ENCODE results near the gene TMA7. TPM values are rescaled to one million over a fixed set of nuclear protein-coding genes. Genes with fewer than 3 reads are reported as not detected.

TMA7 gene
- total and polyA plus RNA-seq, 9 of the 15 experiments (the other 6 are each of a cell fraction or from before 2014, with no cell fraction given): 209 to 1,003 (median 486) TPM

- ChIA-PET CTCF (ENCODE audit: low intra/inter-chr PET ratio) (interaction anchor here (1.3 kb wide), 1 partner anchor 168 kb away, joined by 4 read pairs; no protein-coding TSS in a partner anchor), POLR2A (interaction anchor here (1.2 to 1.6 kb wide), 2 partner anchors 167 to 199 kb away, joined by 3 to 4 read pairs; no protein-coding TSS in a partner anchor)
- peak overlapping the region; percentile 91 to 94 for H3K9ac ChIP-seq (ENCODE audit: insufficient read depth in 1 of 2, low read depth in 2 of 2, low read length in 2 of 2)
- peak overlapping the region; percentile 89 for H3K4me3 ChIP-seq
- in situ Hi-C loops (cut with MboI) (no loop called here), intact Hi-C loops (cut with micrococcal nuclease) (no loop called here)
- 0% methylated on average over 20 of the region's 21 CpGs for WGBS (ENCODE audit: insufficient coverage, low coverage, missing lambda C conversion rate)
- FAIRE-seq (no peak), DNase-seq (ENCODE audit: extremely low read depth in 1 of 4, low spot score in 3 of 4) (no peak), ATAC-seq (peak; percentile 12)
- peaks cover 6% of the 10 kb centered on the region for H3K9me1 ChIP-seq (ENCODE audit: control insufficient read depth, insufficient read depth, low read length)
- TSS peak; percentile 72 for BruUV-seq (replicated peaks)
- no peaks in the 10 kb centered on the region for H4K20me1 ChIP-seq (replicated peaks; ENCODE audit: control insufficient read depth, insufficient read depth, low read length)
- no peak overlapping the region for H2AFZ ChIP-seq (ENCODE audit: low read depth, low read length)
- H3K36me3 ChIP-seq (ENCODE audit: control insufficient read depth, insufficient read depth, low read length): peaks cover 27% of the 10 kb centered on the region; the same call in 2 of the 3 replicates
- peak overlapping the region; percentile 79 for H3K27ac ChIP-seq (ENCODE audit: extremely low read depth, low read depth, low read length)
- peaks cover 9% of the 10 kb centered on the region in 2 experiments; a peak in 3 of 5 replicates for H3K4me1 ChIP-seq (replicated peaks in 1 of 2; ENCODE audit: control insufficient read depth in 2 of 2, insufficient read depth in 2 of 2, low read length in 2 of 2)
- peak overlapping the region; percentile 96 for H3K4me2 ChIP-seq (ENCODE audit: insufficient read depth, low read length)
- H3K27me3 ChIP-seq (ENCODE audit: control insufficient read depth in 2 of 2, insufficient read depth in 2 of 2, low read length in 2 of 2): no peaks in the 10 kb centered on the region; a peak in 1 of 5 replicates
- no peaks in the 10 kb centered on the region for H3K9me3 ChIP-seq (replicated peaks; ENCODE audit: control insufficient read depth, insufficient read depth, low read depth, low read length)
- H3K79me2 ChIP-seq (ENCODE audit: control insufficient read depth, insufficient read depth, low read length): peaks cover 39% of the 10 kb centered on the region
- no peak for TF ChIP-seq ZNF511 (CRISPR knock-in tag; IDR thresholded peaks at IDR 0.05)
- 0 out of 2 replicates have a peak, but pooled peaks have one; percentile 29 for TF ChIP-seq LCOR (CRISPR knock-in tag; IDR thresholded peaks at IDR 0.05)
- TF ChIP-seq CREM (IDR thresholded peaks at IDR 0.05; ENCODE audit: low read depth): no peak
- TF ChIP-seq RBBP5 (IDR thresholded peaks at IDR 0.05; ENCODE audit: borderline replicate concordance, insufficient read depth, low read length, poor library complexity, severe bottlenecking): peak; percentile 11
- TF ChIP-seq GATAD2B (IDR thresholded peaks at IDR 0.05; ENCODE audit: borderline replicate concordance): no peak
- no peak for TF ChIP-seq PBX2 (CRISPR knock-in tag; IDR thresholded peaks at IDR 0.05; ENCODE audit: low read depth)
- TF ChIP-seq PBX2 (tag; conservative IDR thresholded peaks at IDR 0.05; ENCODE audit: low read depth): no peak
- TF ChIP-seq YY1 (IDR thresholded peaks at IDR 0.05; ENCODE audit: borderline replicate concordance in 1 of 3, control insufficient read depth in 1 of 3, extremely low read depth in 1 of 3, insufficient read depth in 3 of 3, insufficient read length in 1 of 3, insufficient replicate concordance in 2 of 3, low read depth in 1 of 3, low read length in 2 of 3): no peak
- TF ChIP-seq ETS1 (conservative IDR thresholded peaks at IDR 0.05; ENCODE audit: control insufficient read depth, low read depth, low read length): no peak
- TF ChIP-seq TBP (optimal IDR thresholded peaks at IDR 0.05; ENCODE audit: low read depth, low read length): no peak
- 0 out of 2 replicates have a peak, but pooled peaks have one; percentile 9 for TF ChIP-seq NKRF (IDR thresholded peaks at IDR 0.05; ENCODE audit: borderline replicate concordance)
- TF ChIP-seq SRF (CRISPR knock-in tag; IDR thresholded peaks at IDR 0.05): no peak
- no peak for TF ChIP-seq HMG20A (CRISPR knock-in tag; conservative IDR thresholded peaks at IDR 0.05)
Observed at GRCh38 chr3:48440590-48440958, 517 bp downstream of the TMA7 start.

All from K562 (cell line).